Activated T-helper 1 cell treated with anti-CD3 and anti-CD28 coated beads, Interleukin-12 subunit alpha, Interleukin-12 subunit beta, Interleukin-2, Interleukin-4 antibody, amounts not matched to agents 30 ng/mL and 10 ng/mL and 1 ng/mL, durations not matched to agents 14 hours and 24 hours and 36 hours (primary cell): ENCODE measurements around the gene GABRB1. TPM values are rescaled to one million over a fixed set of nuclear protein-coding genes. Genes with fewer than 3 reads are reported as not detected.

ENCODE experiments used
- DNase-seq: peaks from one replicate; pipeline ENCODE4 v3.0.0; 2021; ENCODE audit warnings: low spot score
- H3K27ac Mint-ChIP-seq: one replicate; pipeline ENCODE4 v1.8.0; 2021; ENCODE audit warnings: mild to moderate bottlenecking, mixed read lengths
- H3K27me3 Mint-ChIP-seq: one replicate; pipeline ENCODE4 v1.8.0; 2022; ENCODE audit warnings: mild to moderate bottlenecking, moderate library complexity, mixed read lengths; ENCODE audit not compliant: insufficient read depth
- H3K36me3 Mint-ChIP-seq: one replicate; pipeline ENCODE4 v1.8.0; 2021; ENCODE audit warnings: low read depth, mixed read lengths
- H3K4me1 Mint-ChIP-seq: one replicate; pipeline ENCODE4 v1.8.0; 2021; ENCODE audit warnings: low read depth, mixed read lengths
- H3K4me3 Mint-ChIP-seq: one replicate; pipeline ENCODE4 v1.8.0; 2021; ENCODE audit warnings: mild to moderate bottlenecking, moderate library complexity, mixed read lengths
- H3K9me3 Mint-ChIP-seq: one replicate; pipeline ENCODE4 v1.8.0; 2021; ENCODE audit warnings: mixed read lengths
- intact Hi-C: fragments of 100-400 bp; cut with micrococcal nuclease; formaldehyde crosslinking; loops from one replicate; pipeline ENCODE4 v1.15.1; 2024
- total RNA-seq: library from RNA; stranded (reverse); gene quantifications from 2 replicates; pipeline ENCODE4 v1.2.3, GENCODE V29; 2022

The GABRB1 gene
- total RNA-seq, 1 donor from 2014 or later: not detected

DNA sequence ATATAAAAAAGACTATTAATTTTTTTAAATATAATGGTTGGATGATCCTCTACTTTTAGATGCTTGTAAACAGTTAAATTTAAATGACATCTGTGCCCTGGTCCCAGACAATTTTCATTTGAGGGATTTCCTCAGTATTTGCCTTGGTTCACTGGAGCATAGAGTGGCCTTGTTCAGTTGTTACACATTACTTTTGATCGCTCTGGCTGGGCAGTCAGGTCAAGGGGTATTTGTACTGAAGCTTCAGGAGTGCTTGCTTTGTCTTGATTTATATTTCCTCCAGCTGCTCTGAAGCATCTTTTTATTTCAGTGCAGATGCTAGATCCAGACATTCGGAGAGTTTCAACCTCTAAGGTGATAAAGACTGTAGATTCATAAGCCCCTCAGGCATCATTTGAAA, 382.2 kb downstream of the GABRB1 start:
- intact Hi-C loops: no loop called here
- H3K27ac Mint-ChIP-seq: no peak overlapping the region
- H3K36me3 Mint-ChIP-seq: no peaks in the 10 kb centered on the region
- no peaks in the 10 kb centered on the region for H3K9me3 Mint-ChIP-seq
- DNase-seq: no peak
- H3K27me3 Mint-ChIP-seq: no peaks in the 10 kb centered on the region
- H3K4me1 Mint-ChIP-seq: no peaks in the 10 kb centered on the region
- H3K4me3 Mint-ChIP-seq: no peak overlapping the region

DNA sequence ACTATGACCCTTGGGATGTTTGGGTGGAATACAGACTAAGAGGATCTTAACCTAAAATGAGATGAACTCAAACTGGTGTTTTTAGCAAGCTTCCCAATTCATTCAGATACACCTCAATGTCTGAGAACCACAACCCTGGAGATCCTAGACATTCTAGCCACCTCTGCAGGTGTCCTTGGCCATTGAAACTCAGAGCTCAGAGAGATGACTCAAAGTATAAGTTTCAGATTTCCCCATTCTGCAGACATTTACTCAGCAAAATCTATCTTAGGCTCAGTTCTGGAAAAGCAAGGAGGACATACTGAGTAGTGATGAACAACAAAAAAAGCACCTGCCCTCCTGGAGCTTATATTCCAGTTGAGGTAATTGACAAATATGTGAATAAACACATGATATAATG, 384.4 kb downstream of the GABRB1 start:
- Mint-ChIP-seq H3K4me1 (no peaks in the 10 kb centered on the region), H3K36me3 (no peaks in the 10 kb centered on the region)
- intact Hi-C loops: no loop called here

DNA sequence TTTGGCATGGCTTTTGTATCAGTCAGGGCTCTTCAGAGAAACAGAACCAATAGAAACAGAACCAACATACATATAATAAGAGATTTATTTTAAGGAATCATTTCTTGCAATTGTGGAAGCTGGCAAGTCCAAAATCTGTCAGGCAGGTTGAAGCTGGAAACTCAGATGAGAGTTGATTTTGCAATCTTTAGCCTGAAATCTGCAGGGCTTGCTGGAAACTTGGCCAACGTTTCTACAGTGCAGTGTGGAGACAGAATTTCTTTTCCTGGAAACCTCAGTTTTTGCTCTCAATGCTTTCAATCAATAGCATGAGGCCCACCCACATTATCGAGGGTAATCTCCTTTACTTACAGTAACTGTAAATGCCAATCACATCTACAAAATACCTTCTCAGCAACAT, 386.8 kb downstream of the GABRB1 start:
- no peaks in the 10 kb centered on the region for H3K9me3 Mint-ChIP-seq
- H3K4me1 Mint-ChIP-seq: no peaks in the 10 kb centered on the region
- intact Hi-C loops: no loop called here
- no peak for DNase-seq
- peaks cover 8% of the 10 kb centered on the region for H3K27me3 Mint-ChIP-seq
- H3K4me3 Mint-ChIP-seq: no peak overlapping the region
- no peak overlapping the region for H3K27ac Mint-ChIP-seq
- H3K36me3 Mint-ChIP-seq: no peaks in the 10 kb centered on the region

More for the DNA sequence above, 384.4 kb downstream of the GABRB1 start:
- Mint-ChIP-seq H3K27ac (no peak overlapping the region), H3K9me3 (no peaks in the 10 kb centered on the region), H3K4me3 (no peak overlapping the region), H3K27me3 (no peaks in the 10 kb centered on the region)
- no peak for DNase-seq

DNA sequence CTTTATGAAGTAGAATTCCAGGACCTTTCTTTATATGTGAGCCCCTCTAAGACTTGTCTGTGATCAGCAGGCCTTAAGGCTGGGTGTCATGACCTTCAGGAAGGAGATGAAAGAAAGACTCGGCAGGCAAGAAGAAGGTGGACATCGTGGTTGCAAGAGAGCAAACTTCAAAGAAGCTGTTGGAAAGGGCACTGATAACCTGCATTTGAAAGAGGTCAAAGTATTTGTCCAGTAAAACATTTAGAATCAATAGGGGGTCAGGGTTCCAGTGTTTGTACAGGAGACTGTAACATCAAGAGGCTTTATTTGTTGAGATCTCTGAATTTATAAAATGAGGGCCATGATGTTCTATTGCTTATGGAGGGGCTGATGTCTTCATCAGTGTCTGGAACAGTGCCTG, 387.9 kb downstream of the GABRB1 start:
- no peaks in the 10 kb centered on the region for H3K9me3 Mint-ChIP-seq
- intact Hi-C loops: no loop called here
- no peak overlapping the region for H3K4me3 Mint-ChIP-seq
- DNase-seq: no peak
- H3K27ac Mint-ChIP-seq: no peak overlapping the region
- H3K4me1 Mint-ChIP-seq: no peaks in the 10 kb centered on the region
- H3K27me3 Mint-ChIP-seq: peaks cover 8% of the 10 kb centered on the region
- H3K36me3 Mint-ChIP-seq: no peaks in the 10 kb centered on the region

DNA sequence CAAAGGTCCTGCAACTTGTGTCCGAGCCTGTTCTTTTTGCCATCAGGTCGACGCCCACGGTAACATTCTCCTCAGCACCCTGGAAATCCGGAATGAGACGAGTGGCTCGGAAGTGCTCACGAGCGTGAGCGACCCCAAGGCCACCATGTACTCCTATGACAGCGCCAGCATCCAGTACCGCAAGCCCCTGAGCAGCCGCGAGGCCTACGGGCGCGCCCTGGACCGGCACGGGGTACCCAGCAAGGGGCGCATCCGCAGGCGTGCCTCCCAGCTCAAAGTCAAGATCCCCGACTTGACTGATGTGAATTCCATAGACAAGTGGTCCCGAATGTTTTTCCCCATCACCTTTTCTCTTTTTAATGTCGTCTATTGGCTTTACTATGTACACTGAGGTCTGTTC, 394.3 kb downstream of the GABRB1 start:
- Mint-ChIP-seq H3K4me3 (no peak overlapping the region), H3K9me3 (no peaks in the 10 kb centered on the region), H3K27me3 (peaks cover 12% of the 10 kb centered on the region), H3K27ac (no peak overlapping the region), H3K36me3 (no peaks in the 10 kb centered on the region), H3K4me1 (no peaks in the 10 kb centered on the region)
- DNase-seq: no peak
- intact Hi-C loops: no loop called here

DNA sequence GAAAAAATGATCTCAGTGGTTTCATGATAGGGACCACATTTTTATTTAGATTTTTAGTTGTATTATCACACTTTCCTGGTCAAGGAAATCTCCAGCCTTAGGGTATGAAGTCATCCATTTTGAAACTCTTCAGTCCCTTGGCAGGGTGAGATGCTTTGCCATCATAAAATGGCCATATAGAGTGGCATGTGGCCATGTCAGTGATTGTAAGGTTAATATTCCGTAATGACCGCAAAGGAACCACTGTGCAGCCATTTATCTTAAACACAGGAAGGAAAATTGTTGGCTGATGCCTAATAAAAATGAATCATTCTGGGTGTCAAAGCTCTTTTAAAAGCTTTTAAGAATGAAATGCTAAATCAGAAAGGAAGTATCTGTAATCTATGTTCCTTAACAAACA, 396.6 kb downstream of the GABRB1 start:
- H3K27me3 Mint-ChIP-seq: peaks cover 5% of the 10 kb centered on the region
- no peaks in the 10 kb centered on the region for H3K36me3 Mint-ChIP-seq
- H3K9me3 Mint-ChIP-seq: no peaks in the 10 kb centered on the region
- H3K4me1 Mint-ChIP-seq: no peaks in the 10 kb centered on the region
- no peak overlapping the region for H3K4me3 Mint-ChIP-seq
- no peak overlapping the region for H3K27ac Mint-ChIP-seq
- intact Hi-C loops: no loop called here
- DNase-seq: no peak

DNA sequence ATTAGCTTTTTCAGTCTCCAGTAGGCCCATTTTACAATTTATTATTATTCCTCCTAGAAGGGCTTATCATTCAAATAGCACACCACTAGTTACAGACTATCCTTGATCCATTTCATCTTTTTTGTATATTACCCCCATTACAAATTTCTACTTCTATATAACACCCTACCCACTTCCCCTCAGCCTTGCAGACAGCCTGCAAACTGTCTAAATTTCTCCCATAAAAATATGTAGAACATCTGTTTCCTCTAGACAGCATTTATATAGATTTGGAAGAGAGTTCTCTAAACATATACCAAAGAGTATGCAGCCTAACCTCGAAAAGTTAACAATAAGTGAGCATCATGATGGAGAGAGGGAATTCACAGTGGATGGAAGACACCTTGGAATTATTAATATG, 401.4 kb downstream of the GABRB1 start:
- DNase-seq: no peak
- no peaks in the 10 kb centered on the region for H3K4me1 Mint-ChIP-seq
- intact Hi-C loops: no loop called here
- no peak overlapping the region for H3K4me3 Mint-ChIP-seq
- H3K27me3 Mint-ChIP-seq: peaks cover 10% of the 10 kb centered on the region
- no peaks in the 10 kb centered on the region for H3K9me3 Mint-ChIP-seq
- H3K27ac Mint-ChIP-seq: no peak overlapping the region
- H3K36me3 Mint-ChIP-seq: no peaks in the 10 kb centered on the region

DNA sequence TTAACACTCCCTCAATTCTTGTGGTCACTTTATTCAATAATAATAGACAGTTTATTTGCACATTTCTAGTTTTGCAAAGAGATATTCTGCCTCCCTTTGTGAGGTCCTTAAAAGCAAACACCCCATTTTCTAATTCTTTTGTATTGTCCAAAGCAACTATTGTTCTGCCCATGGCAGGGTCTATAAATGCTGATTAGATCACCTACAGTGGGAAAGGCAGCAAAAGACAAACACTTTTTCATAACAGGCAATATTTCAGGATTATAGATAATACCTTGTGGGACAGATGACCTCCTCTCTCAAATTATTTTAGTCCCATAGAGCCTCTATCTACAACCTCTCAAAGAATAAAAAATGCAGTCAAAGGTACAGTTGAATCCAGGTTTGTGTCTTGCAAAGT, 403.6 kb downstream of the GABRB1 start:
- Mint-ChIP-seq H3K36me3 (no peaks in the 10 kb centered on the region), H3K9me3 (no peaks in the 10 kb centered on the region), H3K4me3 (no peak overlapping the region), H3K4me1 (no peaks in the 10 kb centered on the region), H3K27ac (no peak overlapping the region), H3K27me3 (peaks cover 8% of the 10 kb centered on the region)
- DNase-seq: no peak
- intact Hi-C loops: no loop called here

DNA sequence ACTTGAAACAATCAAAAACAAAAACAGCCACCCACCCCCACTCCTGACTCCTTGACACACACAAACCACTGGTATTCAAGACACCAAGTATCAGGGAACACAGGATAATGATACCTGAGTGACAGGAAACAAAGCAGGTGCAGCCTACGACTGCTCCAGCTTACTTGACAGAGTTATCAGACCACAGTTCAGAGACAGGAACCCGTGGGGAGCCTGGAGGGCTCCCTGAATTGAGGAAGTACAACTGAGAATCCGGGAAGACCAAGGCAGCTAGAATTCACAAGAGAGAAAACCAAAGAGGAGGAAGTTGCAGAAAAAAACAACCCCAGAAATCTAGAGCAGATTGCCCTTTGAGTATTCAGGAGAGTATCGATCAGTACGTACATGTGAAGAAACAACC, 411.6 kb downstream of the GABRB1 start:
- no peaks in the 10 kb centered on the region for H3K9me3 Mint-ChIP-seq
- no peak overlapping the region for H3K4me3 Mint-ChIP-seq
- DNase-seq: no peak
- peaks cover 2% of the 10 kb centered on the region for H3K27me3 Mint-ChIP-seq
- intact Hi-C loops: no loop called here
- H3K27ac Mint-ChIP-seq: no peak overlapping the region
- no peaks in the 10 kb centered on the region for H3K36me3 Mint-ChIP-seq
- peaks cover 4% of the 10 kb centered on the region for H3K4me1 Mint-ChIP-seq

DNA sequence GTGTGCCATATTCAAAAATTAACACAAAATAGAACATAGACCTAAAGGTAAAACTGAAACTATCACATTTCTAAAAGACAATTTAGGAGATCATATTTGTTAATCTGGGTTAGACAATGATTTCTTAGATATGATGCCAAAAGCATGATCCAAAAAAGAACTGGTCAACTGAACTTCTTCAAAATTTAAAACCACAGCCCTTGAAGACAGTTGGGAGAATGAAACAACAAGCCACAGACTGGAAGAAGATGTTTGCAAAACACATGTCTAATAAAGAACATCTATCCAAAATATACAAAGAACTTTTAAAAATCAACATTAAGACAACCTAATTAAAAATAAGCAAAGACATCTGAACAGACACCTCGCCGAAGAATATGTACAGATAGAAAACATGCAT, 412.7 kb downstream of the GABRB1 start:
- Mint-ChIP-seq H3K4me1 (peaks cover 4% of the 10 kb centered on the region), H3K36me3 (no peaks in the 10 kb centered on the region), H3K9me3 (no peaks in the 10 kb centered on the region), H3K27me3 (peaks cover 2% of the 10 kb centered on the region), H3K4me3 (no peak overlapping the region), H3K27ac (no peak overlapping the region)
- DNase-seq: no peak
- intact Hi-C loops: no loop called here

DNA sequence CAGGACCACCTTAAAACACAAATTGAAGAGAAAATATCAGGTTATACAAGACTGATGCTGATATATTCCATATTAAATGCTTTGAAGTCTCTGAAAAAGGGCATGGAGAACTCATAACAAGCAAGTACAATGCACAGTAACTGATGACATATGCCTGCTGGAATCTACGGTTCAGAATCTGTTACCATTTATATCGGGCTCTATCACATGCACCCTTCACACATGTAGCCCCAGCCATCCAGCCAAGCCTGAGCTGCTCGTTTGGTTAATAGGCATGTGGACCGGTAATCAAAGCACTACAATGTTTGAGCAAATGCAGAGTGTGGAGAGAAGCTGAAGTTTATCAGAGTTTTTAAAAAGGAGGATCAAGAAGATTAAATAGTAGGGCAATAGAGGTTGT, 420.3 kb downstream of the GABRB1 start:
- H3K4me1 Mint-ChIP-seq: no peaks in the 10 kb centered on the region
- intact Hi-C loops: no loop called here
- H3K27ac Mint-ChIP-seq: no peak overlapping the region
- no peak for DNase-seq
- H3K4me3 Mint-ChIP-seq: no peak overlapping the region
- no peaks in the 10 kb centered on the region for H3K27me3 Mint-ChIP-seq
- H3K36me3 Mint-ChIP-seq: peaks cover 8% of the 10 kb centered on the region
- H3K9me3 Mint-ChIP-seq: no peaks in the 10 kb centered on the region

DNA sequence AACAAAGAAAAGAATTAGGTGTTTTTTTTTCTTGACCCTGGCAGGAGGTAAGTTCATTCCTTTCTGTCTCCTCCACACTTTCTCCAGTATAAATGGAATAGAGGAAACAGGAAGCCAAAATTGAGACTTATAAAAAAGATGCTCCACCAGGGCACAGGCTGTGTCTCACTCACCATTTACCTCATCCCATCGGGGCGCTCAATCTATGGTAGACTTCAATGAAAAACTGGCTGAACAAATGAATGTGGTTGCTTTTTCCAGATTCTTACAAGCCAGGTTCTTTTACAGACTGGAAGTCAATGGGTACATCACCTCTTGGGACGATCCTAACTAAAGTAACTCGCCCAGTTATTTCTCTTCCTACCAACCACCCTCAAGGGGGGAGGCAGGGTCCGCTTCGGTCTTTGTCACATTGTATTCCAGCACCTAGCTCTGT, 431.4 kb downstream of the GABRB1 start:
- peak overlapping the region; percentile 53 for H3K27ac Mint-ChIP-seq
- no peak for DNase-seq
- intact Hi-C loops: loop anchor here (1.0 to 10.0 kb wide), 9 partner anchors 22 to 1369 kb away; partner anchors contain the start of genes ATP10D, CNGA1, CORIN and NFXL1
- H3K27me3 Mint-ChIP-seq: no peaks in the 10 kb centered on the region
- no peaks in the 10 kb centered on the region for H3K9me3 Mint-ChIP-seq
- peaks cover 6% of the 10 kb centered on the region for H3K36me3 Mint-ChIP-seq
- peaks cover 32% of the 10 kb centered on the region for H3K4me1 Mint-ChIP-seq
- peak overlapping the region; percentile 86 for H3K4me3 Mint-ChIP-seq

DNA sequence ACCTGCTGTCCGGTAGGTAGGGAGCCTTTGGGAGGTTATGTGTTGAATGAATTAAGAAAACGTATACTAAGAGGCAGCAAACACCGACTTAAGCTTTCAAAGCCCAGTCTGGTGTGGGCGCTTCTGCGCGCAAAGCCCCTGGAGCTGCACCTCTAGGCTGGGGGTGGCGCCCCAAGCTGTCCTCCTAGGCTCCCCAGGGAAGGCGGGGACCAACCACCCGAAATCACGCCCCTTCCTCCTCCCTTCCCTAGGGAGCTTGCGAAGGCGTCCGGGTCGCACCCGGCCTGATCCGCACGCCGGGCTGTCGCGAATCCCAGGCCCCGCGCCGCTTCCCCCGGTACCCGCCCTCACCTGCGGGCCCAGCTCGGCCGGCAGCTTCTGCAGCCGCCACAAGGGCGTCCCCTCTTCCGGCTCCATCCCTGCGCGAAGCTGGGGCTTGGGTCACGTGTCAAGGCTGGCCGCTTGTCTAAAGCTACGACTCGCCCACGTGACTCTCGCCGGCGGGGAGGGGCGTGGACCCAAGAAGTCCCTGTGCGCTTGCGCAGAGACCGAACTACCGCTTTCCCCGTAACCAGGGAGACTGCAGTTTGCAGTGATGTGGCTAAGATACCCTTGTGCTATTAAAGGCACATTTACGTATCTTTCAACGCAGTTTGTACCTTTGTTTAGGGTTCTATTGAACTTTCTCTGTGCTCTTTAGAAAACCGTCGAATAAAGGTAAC, 432.0 kb downstream of the GABRB1 start, which contains the start of gene COMMD8:
TSS of gene COMMD8 (minus strand) at position 468 of the 722 bp plus-strand sequence. CDS start at position 417, 51 bp downstream.
- H3K36me3 Mint-ChIP-seq: peaks cover 4% of the 10 kb centered on the region
- intact Hi-C loops: loop anchor here (1.0 to 10.0 kb wide), 9 partner anchors 22 to 1369 kb away; partner anchors contain the start of genes ATP10D, CNGA1, CORIN and NFXL1

More for the DNA sequence above, 432.0 kb downstream of the GABRB1 start, which contains the start of gene COMMD8:
- peak; percentile 96 for DNase-seq
- Mint-ChIP-seq H3K4me1 (peaks cover 32% of the 10 kb centered on the region), H3K9me3 (no peaks in the 10 kb centered on the region), H3K27ac (peak within 1 kb of the TSS; percentile 53), H3K27me3 (no peaks in the 10 kb centered on the region), H3K4me3 (peak within 1 kb of the TSS; percentile 86)
